PFSK-1 (cell line): ENCODE measurements around the gene SRD5A3.

Source experiments
- FOXP2 ChIP-seq: optimal IDR thresholded peaks from 2 replicates; pipeline ENCODE3; 2011; ENCODE audit warnings: borderline replicate concordance, control low read depth, inconsistent platforms; ENCODE audit not compliant: insufficient read depth; ENCODE audit errors: extremely low read length, extremely low read depth
- POLR2AphosphoS5 ChIP-seq: IDR thresholded peaks from 2 replicates; pipeline ENCODE4 v1.6.1; 2012; ENCODE audit warnings: low read depth, mild to moderate bottlenecking, control low read depth, low read length, moderate library complexity
- SIN3A ChIP-seq: IDR thresholded peaks from 2 replicates; pipeline ENCODE4 v1.6.1; 2012; ENCODE audit warnings: mild to moderate bottlenecking, low read length, moderate library complexity, borderline replicate concordance; ENCODE audit not compliant: insufficient read depth
- TAF1 ChIP-seq: IDR thresholded peaks from 2 replicates; pipeline ENCODE4 v1.6.1; 2012; ENCODE audit warnings: low read length, control low read depth, borderline replicate concordance; ENCODE audit not compliant: insufficient read depth
- TF ChIP-seq, protein P1 (sequence below), 2 experiments: IDR thresholded peaks; 2 replicates each; pipeline versions ENCODE4 v1.6.1 to v1.8.0; 2011 to 2012; ENCODE audit warnings: low read depth in 2 of 2, low read length in 2 of 2, control low read depth in 1 of 2, inconsistent platforms in 1 of 2, mild to moderate bottlenecking in 1 of 2, moderate library complexity in 1 of 2; ENCODE audit not compliant: insufficient read depth in 1 of 2

The SRD5A3 gene

DNA sequence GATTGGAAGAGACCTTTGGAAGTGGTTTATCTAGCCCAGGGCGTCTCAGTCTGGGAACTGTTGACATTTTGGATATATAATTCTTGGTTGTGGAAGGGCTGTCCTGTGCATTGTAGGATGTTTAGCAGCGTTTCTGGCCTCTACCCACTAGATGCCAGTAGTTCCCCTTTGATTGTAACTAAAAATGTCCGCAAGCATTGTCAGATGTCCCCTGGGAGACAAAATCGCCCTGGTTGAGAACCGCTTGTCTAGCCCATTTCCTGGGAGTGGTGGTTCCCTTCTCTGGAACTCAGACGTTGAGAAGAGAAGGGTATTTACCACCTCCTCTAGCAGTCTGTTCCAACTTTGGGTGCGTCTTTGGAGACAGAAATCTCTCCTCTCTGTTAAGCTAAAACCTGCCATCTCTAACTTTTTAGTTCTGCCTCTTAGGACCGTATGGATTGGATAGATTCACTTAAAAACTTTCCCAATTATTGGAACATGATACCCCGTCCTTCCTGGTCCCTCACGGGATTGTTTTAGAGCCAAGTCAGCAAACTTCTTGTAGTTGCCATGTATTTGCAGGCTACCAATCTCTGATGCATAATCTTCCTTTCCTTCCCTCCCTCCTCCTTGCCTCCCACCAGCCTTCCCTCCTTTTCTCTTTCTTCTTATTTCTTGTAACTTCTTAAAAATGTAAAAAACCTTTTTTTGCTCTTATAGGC lies 63.6 kb downstream of the SRD5A3 start:
- TF ChIP-seq SIN3A: no peak
- TF ChIP-seq, protein P1, sequence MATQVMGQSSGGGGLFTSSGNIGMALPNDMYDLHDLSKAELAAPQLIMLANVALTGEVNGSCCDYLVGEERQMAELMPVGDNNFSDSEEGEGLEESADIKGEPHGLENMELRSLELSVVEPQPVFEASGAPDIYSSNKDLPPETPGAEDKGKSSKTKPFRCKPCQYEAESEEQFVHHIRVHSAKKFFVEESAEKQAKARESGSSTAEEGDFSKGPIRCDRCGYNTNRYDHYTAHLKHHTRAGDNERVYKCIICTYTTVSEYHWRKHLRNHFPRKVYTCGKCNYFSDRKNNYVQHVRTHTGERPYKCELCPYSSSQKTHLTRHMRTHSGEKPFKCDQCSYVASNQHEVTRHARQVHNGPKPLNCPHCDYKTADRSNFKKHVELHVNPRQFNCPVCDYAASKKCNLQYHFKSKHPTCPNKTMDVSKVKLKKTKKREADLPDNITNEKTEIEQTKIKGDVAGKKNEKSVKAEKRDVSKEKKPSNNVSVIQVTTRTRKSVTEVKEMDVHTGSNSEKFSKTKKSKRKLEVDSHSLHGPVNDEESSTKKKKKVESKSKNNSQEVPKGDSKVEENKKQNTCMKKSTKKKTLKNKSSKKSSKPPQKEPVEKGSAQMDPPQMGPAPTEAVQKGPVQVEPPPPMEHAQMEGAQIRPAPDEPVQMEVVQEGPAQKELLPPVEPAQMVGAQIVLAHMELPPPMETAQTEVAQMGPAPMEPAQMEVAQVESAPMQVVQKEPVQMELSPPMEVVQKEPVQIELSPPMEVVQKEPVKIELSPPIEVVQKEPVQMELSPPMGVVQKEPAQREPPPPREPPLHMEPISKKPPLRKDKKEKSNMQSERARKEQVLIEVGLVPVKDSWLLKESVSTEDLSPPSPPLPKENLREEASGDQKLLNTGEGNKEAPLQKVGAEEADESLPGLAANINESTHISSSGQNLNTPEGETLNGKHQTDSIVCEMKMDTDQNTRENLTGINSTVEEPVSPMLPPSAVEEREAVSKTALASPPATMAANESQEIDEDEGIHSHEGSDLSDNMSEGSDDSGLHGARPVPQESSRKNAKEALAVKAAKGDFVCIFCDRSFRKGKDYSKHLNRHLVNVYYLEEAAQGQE (IDR thresholded peaks at IDR 0.05; ENCODE audit: insufficient read depth in 1 of 2, low read depth in 2 of 2, low read length in 2 of 2): no peak
- no peak for TF ChIP-seq POLR2AphosphoS5
- no peak for TF ChIP-seq FOXP2

DNA sequence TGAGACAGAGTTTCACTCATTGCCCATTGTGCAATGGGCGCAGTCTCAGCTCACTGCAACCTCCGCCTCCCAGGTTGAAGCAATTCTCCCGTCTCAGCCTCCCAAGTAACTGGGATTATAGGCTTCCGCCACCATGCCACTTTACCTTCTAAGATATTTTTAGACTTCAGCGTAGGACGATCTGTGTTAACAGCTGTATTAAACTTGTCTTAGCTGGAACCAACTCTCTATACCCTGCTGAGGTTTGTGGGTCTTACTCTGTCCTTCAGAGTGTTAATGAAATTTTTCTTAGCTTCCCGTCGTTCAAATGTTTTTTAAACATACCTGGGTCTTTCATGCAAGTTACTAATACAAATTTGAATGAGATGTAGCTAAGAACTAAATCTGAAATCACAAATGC lies 64.4 kb downstream of the SRD5A3 start:
- TF ChIP-seq TAF1 (no peak), SIN3A (no peak), FOXP2 (no peak), POLR2AphosphoS5 (no peak)
- TF ChIP-seq, protein P1 (IDR thresholded peaks at IDR 0.05; ENCODE audit: insufficient read depth in 1 of 2, low read depth in 2 of 2, low read length in 2 of 2): no peak

DNA sequence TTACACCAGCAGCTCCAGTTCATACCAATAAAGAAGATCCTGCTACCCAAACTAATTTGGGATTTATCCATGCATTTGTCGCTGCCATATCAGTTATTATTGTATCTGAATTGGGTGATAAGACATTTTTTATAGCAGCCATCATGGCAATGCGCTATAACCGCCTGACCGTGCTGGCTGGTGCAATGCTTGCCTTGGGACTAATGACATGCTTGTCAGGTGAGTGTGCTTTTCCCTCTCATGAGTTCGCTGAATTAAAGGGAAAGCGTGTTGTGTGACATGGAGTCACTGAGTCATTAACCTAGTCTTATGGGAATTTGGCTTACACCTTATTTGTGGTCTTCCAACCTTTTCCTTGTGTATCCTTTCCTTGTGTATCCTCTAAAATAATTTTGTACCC lies 65.6 kb downstream of the SRD5A3 start:
- no peak for TF ChIP-seq POLR2AphosphoS5
- TF ChIP-seq TAF1: no peak
- TF ChIP-seq, protein P1 (IDR thresholded peaks at IDR 0.05; ENCODE audit: insufficient read depth in 1 of 2, low read depth in 2 of 2, low read length in 2 of 2): no peak
- no peak for TF ChIP-seq FOXP2
- TF ChIP-seq SIN3A: no peak

DNA sequence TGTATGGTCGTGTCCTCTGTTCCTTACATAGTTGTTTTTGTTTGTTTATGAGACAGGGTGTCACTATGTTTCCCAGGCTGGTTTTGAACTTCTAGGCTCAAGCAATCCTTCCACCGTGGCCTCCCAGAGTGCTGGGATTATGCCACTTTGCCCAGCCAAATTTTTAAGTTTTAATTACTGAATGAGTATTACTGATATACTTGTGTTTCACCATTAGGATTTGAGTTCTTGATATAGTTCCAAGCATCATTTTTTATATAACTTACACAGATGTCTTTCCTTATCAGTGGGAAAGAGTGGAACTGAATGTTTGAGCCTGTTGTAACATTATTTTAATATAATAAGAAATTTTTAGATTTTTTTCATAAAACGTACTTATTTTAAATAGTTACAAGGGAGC lies 70.1 kb downstream of the SRD5A3 start:
- TF ChIP-seq POLR2AphosphoS5: no peak
- TF ChIP-seq SIN3A: no peak
- TF ChIP-seq, protein P1 (IDR thresholded peaks at IDR 0.05; ENCODE audit: insufficient read depth in 1 of 2, low read depth in 2 of 2, low read length in 2 of 2): no peak
- no peak for TF ChIP-seq FOXP2
- TF ChIP-seq TAF1: no peak
